Neural cell (in vitro differentiated cells): ENCODE results near the gene YBX1.

Experiments used
- EP300 ChIP-seq: fragments of 450-650 bp; conservative IDR thresholded peaks from 2 replicates; pipeline ENCODE4 v1.6.1; 2014; ENCODE audit warnings: antibody characterized with exemption, mild to moderate bottlenecking, moderate library complexity; ENCODE audit not compliant: poor library complexity, severe bottlenecking
- EZH2 ChIP-seq: fragments of 200-600, 300-800 bp; shearing (Covaris generic), sonication (generic); IDR thresholded peaks from 2 replicates; pipeline ENCODE4 v1.6.1; 2014; ENCODE audit warnings: antibody characterized with exemption, low read length, borderline replicate concordance, mild to moderate bottlenecking; ENCODE audit not compliant: insufficient read depth, poor library complexity, severe bottlenecking
- POLR2AphosphoS5 ChIP-seq: IDR thresholded peaks from 2 replicates; pipeline ENCODE4 v1.6.1; 2012
- SMC3 ChIP-seq: fragments of 450-650 bp; conservative IDR thresholded peaks from 2 replicates; pipeline ENCODE4 v1.6.1; 2014; ENCODE audit warnings: antibody characterized with exemption, mild to moderate bottlenecking, moderate library complexity; ENCODE audit not compliant: poor library complexity
- TAF1 ChIP-seq: IDR thresholded peaks from 2 replicates; pipeline ENCODE4 v1.6.1; 2012; ENCODE audit warnings: low read depth
- TF ChIP-seq, protein P1 (sequence below): fragments of 450-650 bp; IDR thresholded peaks from 2 replicates; pipeline ENCODE4 v1.5.1; 2014; ENCODE audit warnings: antibody characterized with exemption, mild to moderate bottlenecking, moderate library complexity; ENCODE audit not compliant: poor library complexity, severe bottlenecking
- TF ChIP-seq, protein P2 (sequence below): IDR thresholded peaks from 2 replicates; pipeline ENCODE4 v1.6.1; 2012; ENCODE audit warnings: borderline replicate concordance

DNA sequence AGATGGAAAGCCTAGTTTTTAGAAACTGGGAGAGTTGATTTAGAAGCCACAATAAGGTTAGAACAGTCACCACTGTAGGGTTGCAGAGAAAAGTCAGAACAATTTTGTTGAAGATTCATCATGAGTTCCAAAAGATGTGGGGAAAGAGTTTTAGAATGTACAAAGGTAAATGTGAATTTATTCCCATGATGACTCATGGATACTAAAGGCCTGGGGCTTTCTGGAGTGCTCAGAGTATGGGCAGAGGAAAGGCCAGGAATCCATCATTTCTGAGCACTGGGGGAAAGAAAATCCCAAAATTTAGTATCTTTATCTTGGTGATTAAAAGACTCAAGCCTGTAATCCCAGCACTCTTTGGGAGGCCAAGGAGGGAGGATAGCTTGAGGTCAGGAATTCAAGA lies 17.8 kb downstream of the YBX1 start:
- TF ChIP-seq, protein P1, sequence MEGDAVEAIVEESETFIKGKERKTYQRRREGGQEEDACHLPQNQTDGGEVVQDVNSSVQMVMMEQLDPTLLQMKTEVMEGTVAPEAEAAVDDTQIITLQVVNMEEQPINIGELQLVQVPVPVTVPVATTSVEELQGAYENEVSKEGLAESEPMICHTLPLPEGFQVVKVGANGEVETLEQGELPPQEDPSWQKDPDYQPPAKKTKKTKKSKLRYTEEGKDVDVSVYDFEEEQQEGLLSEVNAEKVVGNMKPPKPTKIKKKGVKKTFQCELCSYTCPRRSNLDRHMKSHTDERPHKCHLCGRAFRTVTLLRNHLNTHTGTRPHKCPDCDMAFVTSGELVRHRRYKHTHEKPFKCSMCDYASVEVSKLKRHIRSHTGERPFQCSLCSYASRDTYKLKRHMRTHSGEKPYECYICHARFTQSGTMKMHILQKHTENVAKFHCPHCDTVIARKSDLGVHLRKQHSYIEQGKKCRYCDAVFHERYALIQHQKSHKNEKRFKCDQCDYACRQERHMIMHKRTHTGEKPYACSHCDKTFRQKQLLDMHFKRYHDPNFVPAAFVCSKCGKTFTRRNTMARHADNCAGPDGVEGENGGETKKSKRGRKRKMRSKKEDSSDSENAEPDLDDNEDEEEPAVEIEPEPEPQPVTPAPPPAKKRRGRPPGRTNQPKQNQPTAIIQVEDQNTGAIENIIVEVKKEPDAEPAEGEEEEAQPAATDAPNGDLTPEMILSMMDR = no peak
- TF ChIP-seq, protein P2, sequence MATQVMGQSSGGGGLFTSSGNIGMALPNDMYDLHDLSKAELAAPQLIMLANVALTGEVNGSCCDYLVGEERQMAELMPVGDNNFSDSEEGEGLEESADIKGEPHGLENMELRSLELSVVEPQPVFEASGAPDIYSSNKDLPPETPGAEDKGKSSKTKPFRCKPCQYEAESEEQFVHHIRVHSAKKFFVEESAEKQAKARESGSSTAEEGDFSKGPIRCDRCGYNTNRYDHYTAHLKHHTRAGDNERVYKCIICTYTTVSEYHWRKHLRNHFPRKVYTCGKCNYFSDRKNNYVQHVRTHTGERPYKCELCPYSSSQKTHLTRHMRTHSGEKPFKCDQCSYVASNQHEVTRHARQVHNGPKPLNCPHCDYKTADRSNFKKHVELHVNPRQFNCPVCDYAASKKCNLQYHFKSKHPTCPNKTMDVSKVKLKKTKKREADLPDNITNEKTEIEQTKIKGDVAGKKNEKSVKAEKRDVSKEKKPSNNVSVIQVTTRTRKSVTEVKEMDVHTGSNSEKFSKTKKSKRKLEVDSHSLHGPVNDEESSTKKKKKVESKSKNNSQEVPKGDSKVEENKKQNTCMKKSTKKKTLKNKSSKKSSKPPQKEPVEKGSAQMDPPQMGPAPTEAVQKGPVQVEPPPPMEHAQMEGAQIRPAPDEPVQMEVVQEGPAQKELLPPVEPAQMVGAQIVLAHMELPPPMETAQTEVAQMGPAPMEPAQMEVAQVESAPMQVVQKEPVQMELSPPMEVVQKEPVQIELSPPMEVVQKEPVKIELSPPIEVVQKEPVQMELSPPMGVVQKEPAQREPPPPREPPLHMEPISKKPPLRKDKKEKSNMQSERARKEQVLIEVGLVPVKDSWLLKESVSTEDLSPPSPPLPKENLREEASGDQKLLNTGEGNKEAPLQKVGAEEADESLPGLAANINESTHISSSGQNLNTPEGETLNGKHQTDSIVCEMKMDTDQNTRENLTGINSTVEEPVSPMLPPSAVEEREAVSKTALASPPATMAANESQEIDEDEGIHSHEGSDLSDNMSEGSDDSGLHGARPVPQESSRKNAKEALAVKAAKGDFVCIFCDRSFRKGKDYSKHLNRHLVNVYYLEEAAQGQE = no peak
- TF ChIP-seq EZH2 (no peak), EP300 (no peak), POLR2AphosphoS5 (no peak), TAF1 (no peak), SMC3 (no peak)
